Activated CD8-positive, alpha-beta memory T cell treated with anti-CD3 and anti-CD28 coated beads, Interleukin-2, amount 50 U/mL, for 1 hour (primary cell): Measurements from ENCODE around the gene PHYHD1.
"Not testable (repeated sequence)": the region's sequence is repeated elsewhere in the genome, so short reads cannot be mapped to it uniquely, and the experiment has no call there.

ENCODE experiments used
- DNase-seq: peaks from one replicate; pipeline ENCODE4 v3.0.0-alpha.2; 2020; ENCODE audit errors: extremely low read depth

PHYHD1 gene

DNA sequence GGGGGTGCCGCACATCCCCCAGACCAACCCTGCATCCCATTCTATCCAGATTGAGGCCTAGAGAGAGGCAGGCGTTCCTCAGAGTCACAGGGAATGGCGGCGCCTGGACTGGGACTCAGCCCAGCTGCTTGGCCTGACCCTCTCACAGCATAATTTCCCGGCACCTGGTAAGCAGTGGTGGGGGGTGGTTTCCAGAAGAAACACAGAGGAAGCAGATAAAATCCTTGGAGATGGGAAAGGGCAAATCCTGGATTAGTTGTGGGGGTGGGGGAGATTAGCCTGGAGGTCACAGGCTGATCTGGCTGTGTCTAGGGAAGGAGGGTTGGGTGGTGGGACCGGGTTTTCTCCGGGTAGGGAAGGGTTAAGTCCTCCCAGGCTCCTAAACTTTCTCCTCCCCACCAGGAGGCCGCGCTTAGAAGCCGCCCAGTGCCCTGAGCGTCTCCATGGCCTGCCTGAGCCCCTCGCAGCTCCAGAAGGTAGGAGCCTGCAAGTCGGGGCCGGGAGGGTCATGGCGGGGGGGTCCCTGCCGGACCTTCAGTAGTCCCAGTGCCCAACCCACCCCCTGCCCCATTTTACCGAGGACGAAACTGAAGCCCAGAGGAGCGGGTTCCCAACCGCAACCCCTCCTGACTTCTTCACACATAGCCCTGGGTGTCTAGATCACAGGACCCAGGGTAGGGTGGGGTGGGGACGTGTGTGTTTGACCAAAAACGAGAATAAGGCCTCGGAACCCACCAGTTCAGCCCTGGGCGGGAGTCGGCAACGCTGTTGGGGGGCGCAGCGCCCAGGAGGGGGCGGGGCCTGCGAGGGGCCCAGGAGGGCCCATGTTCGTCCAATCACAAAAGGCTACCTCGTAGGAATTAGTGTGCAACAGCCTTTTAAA is 1.3 kb downstream of the PHYHD1 start:
- DNase-seq = no peak

DNA sequence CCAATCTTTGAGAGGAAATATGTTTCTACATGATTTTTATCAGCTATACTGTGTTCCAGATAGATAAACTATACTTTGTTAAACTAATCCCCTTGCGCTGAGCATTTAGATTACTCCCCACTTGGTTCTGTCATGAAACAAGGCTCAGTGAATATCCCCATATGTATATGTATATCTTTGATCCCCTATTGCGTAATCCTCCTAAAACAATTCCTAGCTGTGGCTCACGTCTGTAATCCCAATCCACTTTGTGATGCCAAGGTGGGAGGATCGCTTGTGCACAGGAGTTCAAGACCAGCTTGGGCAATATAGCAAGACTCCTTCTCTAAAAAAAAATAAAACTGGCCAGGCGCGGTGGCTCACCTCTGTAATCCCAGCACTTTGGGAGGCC is 2.7 kb downstream of the PHYHD1 start:
- DNase-seq = no peak

DNA sequence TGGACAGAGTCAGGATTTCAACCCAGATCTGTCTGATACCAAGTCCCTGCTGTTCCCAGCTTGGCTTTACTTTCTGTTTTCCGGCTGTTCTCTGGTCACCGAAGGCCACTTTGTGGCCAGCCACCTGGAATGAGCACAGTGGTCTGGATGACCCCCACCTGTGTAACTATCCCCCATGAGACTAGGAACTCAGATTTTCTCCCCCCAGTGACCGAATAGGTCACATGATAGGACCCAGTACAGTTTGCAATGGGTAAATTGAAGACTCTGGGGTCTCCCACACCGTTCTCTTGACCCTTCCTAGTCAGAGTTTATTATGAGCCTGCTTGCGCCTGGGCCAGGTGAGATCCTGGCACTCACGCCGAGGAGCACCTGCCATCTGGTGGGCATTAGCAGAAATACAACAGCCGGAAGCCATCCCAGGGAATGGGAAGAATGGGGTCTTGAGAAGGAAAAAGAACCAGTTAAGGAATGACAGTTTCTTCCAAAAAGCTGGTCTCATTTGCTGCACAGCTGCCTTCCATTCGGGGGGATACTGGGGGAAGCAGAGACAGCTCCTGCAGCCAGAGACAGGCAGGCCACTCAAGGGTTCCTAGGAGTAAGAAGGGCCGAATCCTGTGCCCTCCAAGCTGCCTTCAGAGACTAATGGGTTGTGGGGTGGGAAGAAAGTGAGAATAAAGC is 7.1 kb downstream of the PHYHD1 start:
- DNase-seq = no peak

DNA sequence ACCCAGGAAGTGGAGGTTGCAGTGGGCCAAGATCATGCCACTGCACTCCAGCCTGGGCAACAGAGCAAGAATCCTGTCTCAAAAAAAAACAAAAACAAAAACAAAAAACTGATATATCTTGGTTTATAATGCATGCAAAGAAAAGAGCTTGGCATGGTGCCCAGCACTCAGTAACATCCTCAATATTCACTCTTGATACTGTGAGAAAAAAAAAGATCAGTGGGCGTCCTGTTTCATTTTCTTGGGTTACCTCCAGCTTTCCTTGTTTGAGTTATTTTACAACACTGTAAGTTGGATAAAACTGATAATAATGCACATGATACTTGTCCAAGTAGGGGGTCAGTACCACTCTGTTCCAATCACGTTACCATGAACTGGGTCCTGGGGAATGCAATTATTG is 7.8 kb downstream of the PHYHD1 start:
- no peak for DNase-seq

DNA sequence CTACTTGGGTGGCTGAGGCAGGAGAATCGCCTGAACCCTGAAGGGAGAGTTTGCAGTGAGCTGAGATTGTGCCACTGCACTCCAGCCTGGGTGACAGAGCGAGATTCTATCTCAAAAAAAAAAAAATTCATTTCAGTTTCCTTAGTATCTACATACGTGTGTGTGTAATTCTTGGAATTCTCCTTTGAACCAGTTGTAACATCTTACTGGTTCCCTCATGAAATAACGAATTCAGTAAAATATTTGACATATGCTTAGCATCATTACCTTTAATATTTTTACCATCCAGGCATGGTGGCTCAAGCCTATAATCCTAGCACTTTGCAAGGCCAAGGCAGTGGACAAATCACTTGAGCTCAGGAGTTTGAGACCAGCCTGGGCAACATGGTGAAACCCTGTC is 8.8 kb downstream of the PHYHD1 start:
- no peak for DNase-seq

DNA sequence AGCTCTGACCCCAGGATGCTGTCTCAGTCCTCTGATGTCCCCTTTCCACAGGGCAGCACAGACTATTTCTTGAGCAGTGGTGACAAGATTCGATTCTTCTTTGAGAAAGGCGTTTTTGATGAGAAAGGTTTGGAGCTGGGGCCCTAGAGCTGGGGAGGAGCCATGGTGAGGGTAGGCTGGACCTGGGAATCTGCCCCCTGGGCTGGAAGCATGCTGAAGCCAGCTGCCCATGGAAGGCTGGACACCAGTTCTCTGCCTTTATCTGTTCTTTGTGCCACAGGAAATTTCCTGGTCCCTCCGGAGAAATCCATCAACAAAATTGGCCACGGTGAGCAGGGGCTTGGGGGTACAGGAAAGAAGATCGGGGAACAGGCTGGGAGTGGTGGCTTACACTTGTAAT is 12.9 kb downstream of the PHYHD1 start:
- no peak for DNase-seq

DNA sequence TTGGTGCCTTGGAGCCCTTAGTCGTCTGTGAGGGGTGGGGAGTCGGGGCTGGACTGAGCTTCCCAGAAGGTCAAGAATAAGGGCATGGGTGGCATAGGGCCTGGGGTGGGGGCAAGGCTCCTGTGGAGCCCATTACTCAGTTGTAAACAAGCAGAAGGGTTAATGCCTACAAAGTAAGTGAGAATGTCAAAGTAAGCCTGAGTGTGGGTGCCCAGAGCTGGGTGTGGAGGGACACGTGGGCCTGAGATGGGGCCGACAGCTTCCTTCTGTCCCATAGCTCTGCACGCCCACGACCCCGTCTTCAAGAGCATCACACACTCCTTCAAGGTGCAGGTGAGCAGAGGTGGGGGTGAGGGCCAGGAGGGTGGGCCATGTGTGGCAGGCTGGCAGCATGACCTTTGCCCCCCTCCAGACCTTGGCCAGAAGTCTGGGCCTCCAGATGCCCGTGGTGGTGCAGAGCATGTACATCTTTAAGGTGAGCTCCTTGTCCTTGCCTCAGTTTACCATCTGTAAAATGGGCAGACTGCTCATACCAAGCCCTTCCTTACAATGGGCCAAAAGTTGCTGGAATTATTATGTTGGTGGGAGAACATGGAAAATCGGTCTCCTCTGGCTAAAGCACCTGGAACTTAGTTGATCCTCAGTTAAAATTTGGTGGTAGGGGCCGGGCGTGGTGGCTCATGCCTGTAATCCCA is 15.5 kb downstream of the PHYHD1 start:
- no peak for DNase-seq

DNA sequence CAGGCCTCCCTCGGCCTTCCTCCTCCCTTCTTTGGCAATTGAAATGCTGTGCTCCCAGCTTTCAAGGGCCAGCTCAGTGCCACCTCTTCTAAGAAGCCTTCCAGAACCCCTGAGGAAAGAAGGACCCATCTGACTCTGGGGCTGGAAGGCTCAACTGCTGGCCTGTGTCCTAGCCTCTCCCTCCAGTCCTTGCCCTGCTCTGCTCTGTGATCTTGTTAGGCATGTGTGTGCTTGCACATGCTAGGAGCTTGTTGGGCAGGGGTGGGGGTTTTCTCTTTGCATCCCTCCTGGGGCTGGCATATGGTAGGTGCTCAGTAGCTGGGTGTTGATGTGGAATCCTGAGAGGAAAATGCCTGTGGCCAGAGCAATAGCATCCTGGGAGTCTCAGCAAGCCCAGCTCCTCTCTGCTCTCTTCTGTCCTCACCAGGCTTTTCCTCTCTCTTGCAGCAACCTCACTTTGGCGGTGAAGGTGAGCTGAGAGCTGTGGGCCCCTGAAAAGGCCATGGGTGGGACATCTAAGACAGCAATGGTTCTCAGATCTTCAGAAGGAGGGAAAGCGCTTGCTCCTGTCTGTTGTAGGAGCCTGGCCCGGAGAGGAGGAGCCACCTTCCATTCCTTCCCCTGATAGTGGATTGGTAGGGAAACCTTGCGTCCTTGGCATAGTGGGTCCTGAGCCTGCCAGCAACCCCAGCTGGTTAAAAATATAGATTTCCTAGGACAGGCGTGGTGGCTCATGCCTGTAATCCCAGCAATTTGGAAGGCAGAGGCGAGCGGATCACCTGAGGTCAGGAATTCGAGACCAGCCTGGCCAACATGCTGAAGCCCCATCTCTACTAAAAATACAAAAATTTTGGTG is 16.8 kb downstream of the PHYHD1 start:
- no peak for DNase-seq

DNA sequence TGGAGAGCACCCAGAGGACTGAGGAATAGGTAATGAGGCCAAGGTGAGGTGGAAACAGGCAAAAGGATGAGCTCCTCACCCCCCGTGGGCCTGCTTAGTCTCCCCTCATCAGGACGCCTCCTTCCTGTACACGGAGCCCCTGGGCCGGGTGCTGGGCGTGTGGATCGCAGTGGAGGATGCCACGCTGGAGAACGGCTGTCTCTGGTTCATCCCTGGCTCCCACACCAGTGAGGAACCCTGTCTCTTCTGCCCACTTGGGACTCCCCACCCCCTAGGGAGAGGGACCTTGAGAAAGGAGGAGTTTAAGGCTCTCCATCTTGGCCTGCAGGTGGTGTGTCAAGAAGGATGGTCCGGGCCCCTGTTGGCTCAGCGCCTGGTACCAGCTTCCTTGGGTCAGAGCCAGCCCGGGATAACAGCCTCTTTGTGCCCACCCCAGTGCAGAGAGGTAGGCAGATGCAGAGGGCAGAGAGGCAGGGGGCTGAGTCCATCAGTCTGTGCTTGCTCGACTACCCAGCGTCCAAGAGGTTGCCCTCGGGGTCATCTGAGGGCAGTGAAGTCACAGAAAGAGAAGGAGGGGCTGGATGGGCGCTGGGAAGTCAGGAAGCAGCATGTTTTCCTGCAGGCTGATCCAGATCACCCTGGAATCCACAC is 19.6 kb downstream of the PHYHD1 start:
- no peak for DNase-seq

DNA sequence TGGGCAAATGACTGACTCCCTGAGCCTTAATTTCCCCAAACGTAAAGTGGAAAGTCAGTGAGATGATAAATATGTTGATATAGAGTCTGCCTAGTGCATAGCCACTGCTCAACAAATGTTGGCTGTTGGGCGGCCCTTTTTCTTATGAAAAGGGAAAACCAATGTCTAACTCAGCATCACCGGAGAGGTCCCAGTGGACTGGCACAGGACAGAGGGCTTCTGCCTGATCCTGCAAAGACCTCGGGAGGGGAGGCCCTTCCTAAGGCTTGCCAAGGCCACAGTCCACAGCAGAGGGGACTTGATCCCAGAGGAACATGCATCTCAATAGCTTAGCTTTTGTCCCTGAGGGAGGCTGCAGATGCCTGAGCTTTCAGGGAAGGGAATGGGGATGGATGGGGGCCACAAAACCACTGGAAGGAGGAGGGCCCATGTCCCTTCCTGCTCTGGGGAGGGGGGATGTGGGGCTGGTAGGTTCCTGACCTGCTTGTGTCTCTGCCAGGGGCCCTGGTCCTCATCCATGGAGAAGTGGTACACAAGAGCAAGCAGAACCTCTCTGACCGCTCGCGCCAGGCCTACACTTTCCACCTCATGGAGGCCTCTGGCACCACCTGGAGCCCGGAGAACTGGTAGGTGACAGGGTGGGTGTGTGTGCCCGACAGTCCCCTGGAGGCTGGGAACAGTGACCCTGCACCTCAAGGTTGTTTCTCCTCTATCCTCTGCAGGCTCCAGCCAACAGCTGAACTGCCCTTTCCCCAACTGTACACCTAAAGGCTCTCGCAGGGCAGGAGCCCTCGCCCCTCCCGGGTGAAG is 20.4 kb downstream of the PHYHD1 start:
- no peak for DNase-seq

DNA sequence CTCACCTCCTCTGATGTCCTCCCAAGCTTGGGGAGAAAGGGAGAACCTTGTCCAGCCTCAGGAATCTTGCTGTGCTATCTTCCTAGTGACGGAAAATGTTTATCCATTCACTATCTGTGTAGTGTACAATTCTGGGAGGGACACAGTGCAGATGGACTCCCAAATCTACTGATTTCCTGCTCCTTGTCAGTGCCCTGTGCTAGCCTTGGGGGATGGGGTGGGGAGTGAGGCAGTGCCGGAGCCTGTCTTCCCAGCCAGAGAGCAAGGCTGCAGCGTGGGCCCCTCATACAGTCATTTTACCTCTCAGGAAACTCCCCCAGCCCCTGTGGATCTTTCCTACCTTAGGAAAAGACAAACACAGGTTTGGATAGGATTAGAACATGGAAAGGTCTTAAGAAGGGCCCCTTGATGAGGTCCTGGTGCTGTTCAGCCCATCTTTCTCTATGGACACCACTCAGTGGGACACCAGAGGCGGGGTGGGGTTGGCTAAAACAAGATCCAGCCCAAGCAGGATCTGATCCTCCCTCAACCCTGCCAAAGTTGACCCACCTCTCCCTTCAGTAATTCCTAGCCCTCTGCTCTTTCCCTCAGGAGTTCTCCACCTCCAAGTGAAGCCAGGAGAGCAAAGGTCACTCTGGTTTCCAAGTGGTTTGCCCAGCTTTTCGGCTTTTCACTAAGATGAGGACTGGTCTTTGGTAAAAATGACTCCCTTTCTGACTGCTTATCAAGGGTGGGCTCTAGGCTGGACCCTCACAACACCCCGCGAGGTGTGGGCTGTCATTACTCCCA is 23.2 kb downstream of the PHYHD1 start:
- no peak for DNase-seq

DNA sequence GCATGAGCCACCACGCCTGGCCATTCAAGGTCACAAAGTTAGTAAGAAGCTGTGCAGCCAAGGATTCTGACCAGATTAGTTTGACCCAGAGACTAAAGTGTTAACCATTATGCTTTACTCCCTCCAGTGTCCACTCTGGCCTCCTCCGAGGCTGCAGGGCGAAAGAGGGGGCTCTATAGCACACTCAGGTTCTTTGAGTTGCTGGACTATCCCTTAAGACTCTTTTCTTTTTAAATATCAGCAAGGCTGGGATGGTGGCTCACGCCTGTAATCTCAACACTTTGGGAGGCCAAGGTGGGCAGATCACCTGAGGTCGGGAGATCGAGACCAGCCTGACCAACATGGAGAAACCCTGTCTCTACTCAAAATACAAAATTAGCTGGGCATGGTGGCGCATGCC is 24.2 kb downstream of the PHYHD1 start:
- DNase-seq = not testable (repeated sequence)

DNA sequence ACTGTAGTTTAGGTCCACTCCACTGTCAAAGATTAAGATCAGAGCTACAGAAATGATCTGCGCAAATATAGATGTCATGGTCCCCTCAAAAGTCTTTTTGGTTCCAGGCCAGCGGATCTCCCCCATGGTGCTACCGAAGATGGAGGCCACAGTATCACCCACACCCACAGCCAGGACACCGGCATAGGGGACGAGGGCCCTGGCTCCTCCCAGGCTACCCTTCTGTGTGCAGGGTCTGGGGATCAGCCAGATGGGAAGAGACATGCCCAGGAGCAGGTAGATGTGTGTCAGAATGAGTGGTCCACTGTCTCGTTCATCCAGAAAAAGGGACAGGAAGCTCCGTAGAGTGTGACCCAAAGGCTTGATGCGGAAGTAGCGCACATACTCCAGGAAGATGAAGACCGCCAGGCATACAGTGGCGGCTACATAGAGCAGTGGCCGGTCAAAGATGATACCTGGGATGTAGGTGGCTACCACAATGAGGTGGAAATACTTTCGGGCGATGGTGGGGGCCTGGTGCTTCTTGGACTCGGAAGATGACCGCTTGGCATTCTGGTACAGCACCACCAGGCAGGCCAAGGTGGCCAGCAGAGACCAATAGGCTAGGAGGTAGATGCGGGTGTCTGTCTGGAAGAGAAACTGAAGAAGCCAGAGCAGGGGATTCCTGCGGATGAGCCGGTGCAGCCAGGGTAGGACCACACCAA is 25.2 kb downstream of the PHYHD1 start:
- DNase-seq = no peak

DNA sequence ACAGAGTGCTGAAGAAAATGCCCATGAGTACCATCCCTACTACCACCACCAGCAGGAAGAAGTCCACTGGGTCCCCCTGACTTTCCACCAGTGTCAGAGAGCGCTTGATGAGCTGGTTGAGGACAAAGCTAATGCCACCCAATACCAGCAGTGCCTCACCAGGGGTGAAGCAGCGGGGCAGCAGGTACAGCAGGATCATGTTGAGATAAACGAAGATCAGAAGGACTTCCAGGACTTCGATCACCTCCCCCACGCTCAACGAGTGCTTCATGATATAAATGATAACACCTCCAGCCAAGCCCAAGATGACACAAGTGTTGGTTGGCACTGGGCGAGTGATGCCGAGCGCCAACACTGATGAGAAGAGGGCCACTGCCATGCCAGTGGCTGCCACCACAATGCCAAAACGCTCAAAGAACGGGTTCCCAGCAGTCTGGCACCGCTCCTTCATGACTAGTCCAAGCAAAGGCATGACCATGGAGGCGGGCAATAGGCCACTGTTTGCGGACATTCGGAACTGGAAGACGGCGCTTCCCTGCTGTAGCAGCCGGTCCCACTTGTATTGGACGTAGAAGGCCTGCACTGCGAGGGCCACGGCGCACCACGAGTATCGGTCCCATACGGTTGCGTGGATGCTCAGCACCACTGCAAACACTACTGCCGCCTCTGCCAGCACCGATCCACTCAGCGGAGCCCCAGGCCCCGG is 25.9 kb downstream of the PHYHD1 start:
- no peak for DNase-seq

DNA sequence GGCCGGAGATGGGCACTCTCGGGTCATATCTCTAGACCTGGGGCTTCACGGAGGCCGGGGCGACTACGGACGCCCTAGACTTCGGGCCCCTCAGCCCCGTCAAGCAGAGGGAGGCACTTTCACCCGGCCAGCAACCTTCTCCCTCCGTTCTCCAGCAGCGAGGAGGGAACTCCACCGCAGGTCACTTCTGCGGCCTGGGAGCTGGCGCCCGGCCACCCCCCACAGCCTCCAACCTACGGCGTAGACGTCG is 26.4 kb downstream of the PHYHD1 start:
- no peak for DNase-seq

DNA sequence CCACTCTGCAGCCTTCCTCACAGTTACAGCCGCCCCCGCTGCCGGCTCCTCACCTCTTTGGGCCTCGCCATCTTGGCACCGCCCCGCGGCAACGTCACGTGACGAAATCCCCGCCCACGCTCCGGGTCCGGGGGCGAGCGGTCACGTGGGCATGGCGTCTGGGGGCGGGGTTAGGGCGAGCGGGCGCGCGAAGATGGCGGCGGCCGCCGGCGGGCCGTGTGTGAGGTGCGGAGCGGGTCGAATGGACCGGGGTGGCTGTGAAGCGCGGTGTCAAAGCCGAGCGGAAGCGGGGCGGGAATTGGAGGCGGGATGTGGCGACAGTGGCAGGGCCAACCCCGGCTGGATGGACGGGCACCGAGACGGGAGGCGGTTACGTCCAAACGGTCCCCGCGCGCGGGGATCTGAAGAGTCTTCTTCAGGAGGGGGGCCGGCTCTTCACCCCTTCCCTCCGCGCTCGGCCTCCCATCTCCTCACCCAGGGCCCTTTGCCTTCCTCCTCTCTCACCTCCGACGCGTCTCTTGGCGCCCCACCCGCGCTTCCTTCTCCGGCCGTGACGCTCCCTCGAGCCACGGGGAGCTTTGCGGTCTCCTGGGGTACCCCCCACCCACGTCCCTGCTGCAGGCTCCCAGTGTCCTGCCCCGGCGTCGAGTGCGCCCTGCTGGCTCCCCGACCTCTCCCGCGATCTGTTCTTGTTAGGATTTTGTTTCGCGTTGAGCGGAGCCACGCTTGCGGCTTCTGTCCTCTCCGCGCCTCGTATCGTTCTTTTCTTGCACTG is 26.9 kb downstream of the PHYHD1 start, which contains the start of the genes DOLK and NUP188:
TSS of gene DOLK (minus strand) at position 77 of the 775 bp plus-strand sequence. CDS start 300 bp downstream, outside the sequence.
TSS of gene NUP188 (plus strand) at position 173 of the 775 bp plus-strand sequence. CDS start at position 194, 21 bp downstream.
- peak; percentile 89 for DNase-seq

DNA sequence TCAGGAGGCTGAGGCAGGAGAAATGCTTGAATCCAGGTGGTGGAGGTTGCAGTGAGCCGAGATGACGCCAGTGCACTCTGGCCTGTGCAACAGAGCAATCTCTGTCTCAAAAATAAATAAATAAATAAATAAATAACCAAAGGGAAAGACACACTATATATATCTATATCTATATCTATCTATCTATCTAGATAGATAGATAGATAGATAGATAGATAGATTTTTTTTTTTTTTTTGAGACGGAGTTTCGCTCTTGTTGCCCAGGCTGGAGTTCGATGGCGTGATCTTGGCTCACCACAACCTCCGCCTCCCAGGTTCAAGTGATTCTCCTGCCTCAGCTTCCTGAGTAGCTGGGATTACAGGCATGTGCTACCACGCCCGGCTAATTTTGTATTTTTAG is 40.6 kb downstream of the PHYHD1 start:
- DNase-seq = not testable (repeated sequence)

DNA sequence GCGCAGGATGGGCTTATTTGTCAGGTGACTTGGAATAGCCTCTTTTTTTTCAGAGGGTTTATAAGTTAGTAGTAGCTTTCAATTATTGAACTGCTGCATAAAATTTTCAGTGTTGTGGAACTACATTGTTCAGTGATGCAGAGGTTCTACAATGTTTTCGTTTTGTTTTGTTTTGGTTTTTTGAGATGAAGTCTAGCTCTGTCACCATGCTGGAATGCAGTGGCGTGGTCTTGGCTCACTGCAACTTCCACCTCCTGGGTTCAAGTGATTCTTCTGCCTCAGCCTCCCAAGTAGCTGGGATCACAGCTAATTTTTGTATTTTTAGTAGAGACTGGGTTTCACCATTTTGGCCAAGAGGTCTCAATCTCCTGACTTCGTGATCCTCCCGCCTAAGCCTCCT is 48.7 kb downstream of the PHYHD1 start:
- DNase-seq = no peak
